ENCODE measurements around the gene PPIP5K1.

PPIP5K1 gene

GRCh38 chr15:43527016-43527801, 62.8 kb downstream of the PPIP5K1 start:
- peaks cover 0 to 31% (median 23%) of the 10 kb centered on the region in 10 experiments; a peak in 15 of 20 replicates for H3K4me1 ChIP-seq
- H3K9me3 ChIP-seq (replicated peaks in 1 of 11) = peaks cover 0 to 29% (median 12%) of the 10 kb centered on the region in 11 experiments; a peak in 10 of 22 replicates
- no peak overlapping the region for H3K4me3 ChIP-seq
- no peak overlapping the region for H3K4me2 ChIP-seq
- H4K20me1 ChIP-seq = peaks cover 0 to 55% (median 4%) of the 10 kb centered on the region in 11 experiments; a peak in 6 of 22 replicates
- H3K9ac ChIP-seq = no peak overlapping the region
- no peak overlapping the region; a peak in 1 of 22 replicates for H3K27ac ChIP-seq
- no peaks in the 10 kb centered on the region for H3K27me3 ChIP-seq
- peaks cover 27 to 96% (median 74%) of the 10 kb centered on the region in 11 experiments; a peak in 21 of 22 replicates for H3K36me3 ChIP-seq
- no peak for TF ChIP-seq Cebpa-rat (IDR thresholded peaks at IDR 0.05)

GRCh38 chr15:43526261-43526930, 63.6 kb downstream of the PPIP5K1 start:
- Histone ChIP-seq H3K27me3 (no peaks in the 10 kb centered on the region), H3K4me3 (no peak overlapping the region), H4K20me1 (peaks cover 0 to 63% (median 4%) of the 10 kb centered on the region in 11 experiments; a peak in 6 of 22 replicates), H3K27ac (peak overlapping the region in 3 of 11 experiments; percentile 29 to 48 (median 37); a peak in 3 of 22 replicates), H3K4me2 (no peak overlapping the region), H3K36me3 (peaks cover 35 to 98% (median 83%) of the 10 kb centered on the region in 11 experiments; a peak in 21 of 22 replicates), H3K9me3 (replicated peaks in 1 of 11) (peaks cover 0 to 37% (median 19%) of the 10 kb centered on the region in 11 experiments; a peak in 10 of 22 replicates), H3K4me1 (peaks cover 0 to 31% (median 23%) of the 10 kb centered on the region in 10 experiments; a peak in 15 of 20 replicates), H3K9ac (no peak overlapping the region)
- TF ChIP-seq Cebpa-rat (IDR thresholded peaks at IDR 0.05) = no peak

GRCh38 chr15:43525131-43525530, 64.9 kb downstream of the PPIP5K1 start:
- TF ChIP-seq Cebpa-rat (IDR thresholded peaks at IDR 0.05) = no peak
- H3K4me1 ChIP-seq = peaks cover 6 to 41% (median 32%) of the 10 kb centered on the region in 10 experiments
- H3K9me3 ChIP-seq (replicated peaks in 1 of 11) = peaks cover 0 to 40% (median 20%) of the 10 kb centered on the region in 11 experiments; a peak in 10 of 22 replicates
- peak overlapping the region in 4 of 11 experiments; percentile 37 to 48 (median 45); a peak in 6 of 22 replicates for H3K27ac ChIP-seq
- H4K20me1 ChIP-seq = peaks cover 0 to 71% (median 4%) of the 10 kb centered on the region in 11 experiments; a peak in 6 of 22 replicates
- H3K36me3 ChIP-seq = peaks cover 36 to 97% (median 93%) of the 10 kb centered on the region in 11 experiments; a peak in 21 of 22 replicates
- no peaks in the 10 kb centered on the region for H3K27me3 ChIP-seq
- peak overlapping the region in 1 of 11 experiments; percentile 3; a peak in 1 of 22 replicates for H3K9ac ChIP-seq
- H3K4me3 ChIP-seq = no peak overlapping the region
- peak overlapping the region in 7 of 11 experiments; percentile 28 to 75 (median 55); a peak in 11 of 22 replicates for H3K4me2 ChIP-seq

GRCh38 chr15:43524254-43524845, 65.7 kb downstream of the PPIP5K1 start:
- H3K9me3 ChIP-seq (replicated peaks in 1 of 11) = peaks cover 0 to 40% (median 20%) of the 10 kb centered on the region in 11 experiments; a peak in 10 of 22 replicates
- H3K9ac ChIP-seq = peak overlapping the region in 2 of 11 experiments; percentile 3 to 29; a peak in 1 of 22 replicates
- H4K20me1 ChIP-seq = peaks cover 0 to 77% (median 4%) of the 10 kb centered on the region in 11 experiments; a peak in 7 of 22 replicates
- H3K27me3 ChIP-seq = no peaks in the 10 kb centered on the region
- TF ChIP-seq Cebpa-rat (IDR thresholded peaks at IDR 0.05) = no peak
- peak overlapping the region in 8 of 11 experiments; percentile 16 to 75 (median 49); a peak in 13 of 22 replicates for H3K4me2 ChIP-seq
- peak overlapping the region in 4 of 11 experiments; percentile 41 to 48 (median 45); a peak in 7 of 22 replicates for H3K27ac ChIP-seq
- peaks cover 29 to 90% (median 86%) of the 10 kb centered on the region in 11 experiments; a peak in 21 of 22 replicates for H3K36me3 ChIP-seq
- peaks cover 14 to 49% (median 40%) of the 10 kb centered on the region in 10 experiments for H3K4me1 ChIP-seq
- no peak overlapping the region for H3K4me3 ChIP-seq

- peaks cover 21 to 56% (median 47%) of the 10 kb centered on the region in 10 experiments for H3K4me1 ChIP-seq
- peaks cover 29 to 84% (median 80%) of the 10 kb centered on the region in 11 experiments; a peak in 21 of 22 replicates for H3K36me3 ChIP-seq
- H3K4me3 ChIP-seq = no peak overlapping the region
- H3K9ac ChIP-seq = 0 out of 22 replicates have a peak overlapping the region, but pooled peaks of 1 of the 11 experiments have one; percentile 29
- H3K27ac ChIP-seq = peak overlapping the region in 4 of 11 experiments; percentile 14 to 47 (median 42); a peak in 5 of 22 replicates
- H4K20me1 ChIP-seq = peaks cover 0 to 80% (median 6%) of the 10 kb centered on the region in 11 experiments; a peak in 7 of 22 replicates
- no peaks in the 10 kb centered on the region for H3K27me3 ChIP-seq
- peaks cover 0 to 40% (median 20%) of the 10 kb centered on the region in 11 experiments; a peak in 10 of 22 replicates for H3K9me3 ChIP-seq (replicated peaks in 1 of 11)
- H3K4me2 ChIP-seq = peak overlapping the region in 8 of 11 experiments; percentile 16 to 75 (median 49); a peak in 12 of 22 replicates
- TF ChIP-seq Cebpa-rat (IDR thresholded peaks at IDR 0.05) = no peak
These were observed 66.4 kb downstream of the PPIP5K1 start for GRCh38 chr15:43523646-43524045.

GRCh38 chr15:43522247-43522646, 67.8 kb downstream of the PPIP5K1 start:
- Histone ChIP-seq H3K9me3 (replicated peaks in 1 of 11) (peaks cover 0 to 40% (median 20%) of the 10 kb centered on the region in 11 experiments; a peak in 10 of 22 replicates), H3K4me1 (peaks cover 33 to 64% (median 58%) of the 10 kb centered on the region in 10 experiments), H3K27ac (peak overlapping the region in 1 of 11 experiments; percentile 19; a peak in 1 of 22 replicates), H3K4me3 (no peak overlapping the region), H4K20me1 (peaks cover 0 to 66% (median 0%) of the 10 kb centered on the region in 11 experiments; a peak in 6 of 22 replicates), H3K27me3 (no peaks in the 10 kb centered on the region), H3K36me3 (peaks cover 29 to 70% (median 66%) of the 10 kb centered on the region in 11 experiments; a peak in 21 of 22 replicates), H3K9ac (no peak overlapping the region), H3K4me2 (no peak overlapping the region)
- no peak for TF ChIP-seq Cebpa-rat (IDR thresholded peaks at IDR 0.05)

- Histone ChIP-seq H4K20me1 (peaks cover 0 to 62% (median 0%) of the 10 kb centered on the region in 11 experiments; a peak in 6 of 22 replicates), H3K4me1 (peaks cover 41 to 72% (median 67%) of the 10 kb centered on the region in 10 experiments), H3K9ac (no peak overlapping the region), H3K27me3 (no peaks in the 10 kb centered on the region), H3K36me3 (peaks cover 29 to 64% (median 61%) of the 10 kb centered on the region in 11 experiments; a peak in 21 of 22 replicates), H3K4me2 (no peak overlapping the region), H3K9me3 (replicated peaks in 1 of 11) (peaks cover 0 to 40% (median 20%) of the 10 kb centered on the region in 11 experiments; a peak in 10 of 22 replicates), H3K4me3 (no peak overlapping the region), H3K27ac (0 out of 22 replicates have a peak overlapping the region, but pooled peaks of 1 of the 11 experiments have one; percentile 6)
- no peak for TF ChIP-seq Cebpa-rat (IDR thresholded peaks at IDR 0.05)
These were observed 68.6 kb downstream of the PPIP5K1 start for GRCh38 chr15:43521419-43521818.

Data from BLaER1 treated with 17β-estradiol and CSF1 and Interleukin-3, amounts not matched to agents 10 nM and 100 nM (cell line).